Nucleus accumbens (tissue), 56 donors: Measurements from ENCODE around the gene SULF2.

Experiments
- DNase-seq, 56 donors: peaks; one replicate each; lab custom pipeline; 2025; lab: John Stamatoyannopoulos, UW

SULF2 gene

GRCh38 chr20:47720636-47721427 lies 64.4 kb downstream of the SULF2 start:
- DNase-seq = peak in 18 of 56 donors; percentile 4 to 65 (median 24)

- DNase-seq = no peak
Measured at GRCh38 chr20:47719625-47720024, 65.7 kb downstream of the SULF2 start.

- DNase-seq = no peak
Measured at GRCh38 chr20:47719211-47719610, 66.1 kb downstream of the SULF2 start.

GRCh38 chr20:47718398-47718797 lies 66.9 kb downstream of the SULF2 start:
- no peak for DNase-seq

GRCh38 chr20:47717421-47717820 lies 67.9 kb downstream of the SULF2 start:
- no peak for DNase-seq

GRCh38 chr20:47713878-47714450 lies 71.3 kb downstream of the SULF2 start:
- DNase-seq = no peak

- no peak for DNase-seq
Measured at GRCh38 chr20:47713163-47713562, 72.1 kb downstream of the SULF2 start.

GRCh38 chr20:47711046-47711752 lies 74.1 kb downstream of the SULF2 start:
- DNase-seq = no peak

- no peak for DNase-seq
Measured at GRCh38 chr20:47710665-47711045, 74.6 kb downstream of the SULF2 start.

- DNase-seq = peak in 1 of 56 donors; percentile 16
Measured at GRCh38 chr20:47708953-47709833, 76.1 kb downstream of the SULF2 start.

GRCh38 chr20:47708140-47708807 lies 77.0 kb downstream of the SULF2 start:
- no peak for DNase-seq

GRCh38 chr20:47706345-47706744 lies 78.9 kb downstream of the SULF2 start:
- no peak for DNase-seq

- no peak for DNase-seq
Measured at GRCh38 chr20:47705497-47705856, 79.8 kb downstream of the SULF2 start.

GRCh38 chr20:47704746-47705496 lies 80.4 kb downstream of the SULF2 start:
- peak in 18 of 56 donors; percentile 10 to 55 (median 34) for DNase-seq

GRCh38 chr20:47703748-47704147 lies 81.5 kb downstream of the SULF2 start:
- no peak for DNase-seq

GRCh38 chr20:47701612-47702011 lies 83.7 kb downstream of the SULF2 start:
- peak in 1 of 56 donors; percentile 11 for DNase-seq

GRCh38 chr20:47700327-47700726 lies 85.0 kb downstream of the SULF2 start:
- DNase-seq = no peak

- DNase-seq = no peak
Measured at GRCh38 chr20:47699818-47700217, 85.5 kb downstream of the SULF2 start.

- DNase-seq = no peak
Measured at GRCh38 chr20:47698142-47698541, 87.1 kb downstream of the SULF2 start.
